ENCODE results near the gene PUM1. TPM values are rescaled to one million over a fixed set of nuclear protein-coding genes. Genes with fewer than 3 reads are reported as not detected.
"Not testable (repeated sequence)": the region's sequence is repeated elsewhere in the genome, so short reads cannot be mapped to it uniquely, and the experiment has no call there.

PUM1 gene
- total and polyA plus RNA-seq, 2 donors (not counting 1 experiment from before 2014, with no cell fraction given) = 59.3 to 70.5 TPM

DNA sequence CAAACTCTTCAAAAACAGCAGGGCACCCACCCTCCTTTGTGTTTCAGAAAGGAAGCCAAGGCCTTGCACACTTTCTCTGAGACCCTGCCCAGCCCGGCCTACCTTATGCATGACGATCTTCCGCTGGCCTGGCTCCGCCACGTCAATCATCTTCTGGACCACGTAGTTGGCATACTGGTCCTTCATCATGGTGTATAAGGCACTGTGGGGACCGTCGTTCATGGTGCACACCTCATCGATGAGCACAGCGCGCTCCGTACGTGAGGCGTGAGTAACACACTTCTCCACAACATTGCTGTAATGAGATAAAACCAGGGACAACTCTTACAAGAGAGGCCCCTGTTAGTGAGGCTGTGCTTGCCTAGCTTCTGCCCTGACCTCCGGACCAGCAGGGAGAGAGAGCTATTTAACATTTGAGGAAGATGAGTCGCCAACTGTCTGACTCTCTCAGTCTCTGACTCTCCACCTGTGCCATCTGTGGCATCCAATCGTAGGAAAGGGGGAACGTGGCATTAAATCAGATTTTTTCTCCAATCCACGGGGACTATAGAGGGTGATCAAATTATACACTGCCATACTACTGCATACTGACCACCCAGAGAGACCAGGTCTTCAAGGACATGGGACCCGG, 128.9 kb downstream of the PUM1 start:
- Histone ChIP-seq H3K79me2 (ENCODE audit: control insufficient read depth, insufficient read depth, low read length) (no peaks in the 10 kb centered on the region), H2AFZ (ENCODE audit: low read length) (no peak overlapping the region), H3K4me1 (ENCODE audit: control insufficient read depth, extremely low read depth, insufficient read depth, low read length) (no peaks in the 10 kb centered on the region), H3K27me3 (ENCODE audit: control insufficient read depth, insufficient read depth, low read length) (no peaks in the 10 kb centered on the region), H3K4me2 (ENCODE audit: extremely low read depth, insufficient read depth, low read length) (no peak overlapping the region), H3K9me3 (ENCODE audit: control insufficient read depth, insufficient read depth, low read depth, low read length) (no peaks in the 10 kb centered on the region), H4K20me1 (ENCODE audit: control insufficient read depth, extremely low read depth, insufficient read depth, low read length) (no peaks in the 10 kb centered on the region), H3K27ac (ENCODE audit: insufficient read depth, low read length) (no peak overlapping the region), H3K9ac (ENCODE audit: insufficient read depth, low read length) (no peak overlapping the region), H3K36me3 (ENCODE audit: control insufficient read depth, insufficient read depth, low read length) (peaks cover 19% of the 10 kb centered on the region), H3K4me3 (replicated peaks in 1 of 4; ENCODE audit: control extremely low read depth in 1 of 4, insufficient read depth in 1 of 4, low read depth in 3 of 4, low read length in 4 of 4) (no peak overlapping the region)
- no peak for DNase-seq (ENCODE audit: low read depth in 2 of 2)
- TF ChIP-seq, protein P1, sequence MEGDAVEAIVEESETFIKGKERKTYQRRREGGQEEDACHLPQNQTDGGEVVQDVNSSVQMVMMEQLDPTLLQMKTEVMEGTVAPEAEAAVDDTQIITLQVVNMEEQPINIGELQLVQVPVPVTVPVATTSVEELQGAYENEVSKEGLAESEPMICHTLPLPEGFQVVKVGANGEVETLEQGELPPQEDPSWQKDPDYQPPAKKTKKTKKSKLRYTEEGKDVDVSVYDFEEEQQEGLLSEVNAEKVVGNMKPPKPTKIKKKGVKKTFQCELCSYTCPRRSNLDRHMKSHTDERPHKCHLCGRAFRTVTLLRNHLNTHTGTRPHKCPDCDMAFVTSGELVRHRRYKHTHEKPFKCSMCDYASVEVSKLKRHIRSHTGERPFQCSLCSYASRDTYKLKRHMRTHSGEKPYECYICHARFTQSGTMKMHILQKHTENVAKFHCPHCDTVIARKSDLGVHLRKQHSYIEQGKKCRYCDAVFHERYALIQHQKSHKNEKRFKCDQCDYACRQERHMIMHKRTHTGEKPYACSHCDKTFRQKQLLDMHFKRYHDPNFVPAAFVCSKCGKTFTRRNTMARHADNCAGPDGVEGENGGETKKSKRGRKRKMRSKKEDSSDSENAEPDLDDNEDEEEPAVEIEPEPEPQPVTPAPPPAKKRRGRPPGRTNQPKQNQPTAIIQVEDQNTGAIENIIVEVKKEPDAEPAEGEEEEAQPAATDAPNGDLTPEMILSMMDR (conservative IDR thresholded peaks at IDR 0.05 in 1 of 2, IDR thresholded peaks at IDR 0.05 in 1 of 2; ENCODE audit: low read depth in 1 of 2, low read length in 2 of 2) = no peak
- TF ChIP-seq EZH2 (IDR thresholded peaks at IDR 0.05; ENCODE audit: low read length, missing control alignments) = no peak

DNA sequence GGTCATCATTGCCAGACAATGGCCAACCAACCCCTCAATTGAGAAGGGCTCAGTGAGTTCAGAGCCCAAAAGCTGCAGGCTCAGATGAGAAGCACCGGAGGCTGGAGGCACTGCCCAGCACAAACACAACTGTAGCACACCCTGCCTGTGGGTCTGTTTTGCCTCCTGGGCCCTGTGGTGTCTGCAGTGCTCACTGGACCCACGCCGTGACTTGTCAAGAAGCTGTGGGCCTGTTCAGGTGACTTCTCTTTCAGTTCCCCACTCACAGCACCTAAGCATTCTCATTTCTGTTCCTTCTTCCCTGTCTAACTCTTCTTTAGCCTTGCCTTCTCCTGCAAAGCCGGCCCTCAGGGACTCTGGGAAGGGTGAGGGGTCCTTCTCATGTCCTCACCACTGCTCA, 129.8 kb downstream of the PUM1 start:
- not testable (repeated sequence) for H3K4me2 ChIP-seq (ENCODE audit: extremely low read depth, insufficient read depth, low read length); H3K27me3 ChIP-seq (ENCODE audit: control insufficient read depth, insufficient read depth, low read length)
- peaks cover 18% of the 10 kb centered on the region for H3K36me3 ChIP-seq (ENCODE audit: control insufficient read depth, insufficient read depth, low read length)

DNA sequence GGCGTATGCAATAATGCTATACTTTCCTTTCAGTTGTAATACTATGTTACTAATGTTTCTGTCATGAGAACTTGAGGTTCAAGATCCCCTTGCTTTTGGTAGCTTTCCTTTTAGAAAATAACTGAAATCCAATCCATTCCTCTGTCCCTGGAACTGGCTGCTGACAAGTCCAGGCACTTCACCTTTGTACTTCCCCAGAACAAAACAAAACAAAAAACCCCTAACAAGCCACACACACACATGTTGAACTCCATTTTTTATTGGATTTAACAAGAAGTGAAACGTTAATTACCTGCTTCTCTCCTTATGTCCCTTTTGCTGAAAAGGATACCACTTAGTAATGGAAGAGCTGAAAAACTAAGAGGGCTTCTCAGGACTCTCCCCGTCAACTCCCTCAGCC, 130.9 kb downstream of the PUM1 start:
- no peak overlapping the region for H3K4me2 ChIP-seq (ENCODE audit: extremely low read depth, insufficient read depth, low read length)
- no peak overlapping the region for H3K4me3 ChIP-seq (replicated peaks in 1 of 4; ENCODE audit: control extremely low read depth in 1 of 4, insufficient read depth in 1 of 4, low read depth in 3 of 4, low read length in 4 of 4)
- no peak overlapping the region for H3K27ac ChIP-seq (ENCODE audit: insufficient read depth, low read length)
- H3K9me3 ChIP-seq (ENCODE audit: control insufficient read depth, insufficient read depth, low read depth, low read length) = no peaks in the 10 kb centered on the region
- no peak for DNase-seq (ENCODE audit: low read depth in 2 of 2)
- TF ChIP-seq, protein P1 (conservative IDR thresholded peaks at IDR 0.05 in 1 of 2, IDR thresholded peaks at IDR 0.05 in 1 of 2; ENCODE audit: low read depth in 1 of 2, low read length in 2 of 2) = no peak
- no peak for TF ChIP-seq EZH2 (IDR thresholded peaks at IDR 0.05; ENCODE audit: low read length, missing control alignments)
- H2AFZ ChIP-seq (ENCODE audit: low read length) = no peak overlapping the region
- no peaks in the 10 kb centered on the region for H4K20me1 ChIP-seq (ENCODE audit: control insufficient read depth, extremely low read depth, insufficient read depth, low read length)
- no peaks in the 10 kb centered on the region for H3K27me3 ChIP-seq (ENCODE audit: control insufficient read depth, insufficient read depth, low read length)
- H3K4me1 ChIP-seq (ENCODE audit: control insufficient read depth, extremely low read depth, insufficient read depth, low read length) = no peaks in the 10 kb centered on the region
- peaks cover 18% of the 10 kb centered on the region for H3K36me3 ChIP-seq (ENCODE audit: control insufficient read depth, insufficient read depth, low read length)
- H3K79me2 ChIP-seq (ENCODE audit: control insufficient read depth, insufficient read depth, low read length) = no peaks in the 10 kb centered on the region
- H3K9ac ChIP-seq (ENCODE audit: insufficient read depth, low read length) = no peak overlapping the region

More for the DNA sequence above, 129.8 kb downstream of the PUM1 start:
- not testable (repeated sequence) for H3K9me3 ChIP-seq (ENCODE audit: control insufficient read depth, insufficient read depth, low read depth, low read length); H2AFZ ChIP-seq (ENCODE audit: low read length); DNase-seq (ENCODE audit: low read depth in 2 of 2); H3K4me3 ChIP-seq (replicated peaks in 1 of 4; ENCODE audit: control extremely low read depth in 1 of 4, insufficient read depth in 1 of 4, low read depth in 3 of 4, low read length in 4 of 4); H3K4me1 ChIP-seq (ENCODE audit: control insufficient read depth, extremely low read depth, insufficient read depth, low read length); H3K9ac ChIP-seq (ENCODE audit: insufficient read depth, low read length); H3K27ac ChIP-seq (ENCODE audit: insufficient read depth, low read length); H3K79me2 ChIP-seq (ENCODE audit: control insufficient read depth, insufficient read depth, low read length); H4K20me1 ChIP-seq (ENCODE audit: control insufficient read depth, extremely low read depth, insufficient read depth, low read length)
